Fibroblast of skin of right quadriceps (primary cell): ENCODE results near the gene SMAP1.

Source experiments
- DNase-seq: peaks from one replicate; pipeline ENCODE4 v3.0.0-alpha.2; 2013

The SMAP1 gene

GRCh38 chr6:70667711-70668498 is at the start of gene SMAP1:
TSS of gene SMAP1 (plus strand) at chr6:70667883. CDS start at chr6:70668024, 141 bp downstream.
- DNase-seq, result peak; percentile 88

DNA sequence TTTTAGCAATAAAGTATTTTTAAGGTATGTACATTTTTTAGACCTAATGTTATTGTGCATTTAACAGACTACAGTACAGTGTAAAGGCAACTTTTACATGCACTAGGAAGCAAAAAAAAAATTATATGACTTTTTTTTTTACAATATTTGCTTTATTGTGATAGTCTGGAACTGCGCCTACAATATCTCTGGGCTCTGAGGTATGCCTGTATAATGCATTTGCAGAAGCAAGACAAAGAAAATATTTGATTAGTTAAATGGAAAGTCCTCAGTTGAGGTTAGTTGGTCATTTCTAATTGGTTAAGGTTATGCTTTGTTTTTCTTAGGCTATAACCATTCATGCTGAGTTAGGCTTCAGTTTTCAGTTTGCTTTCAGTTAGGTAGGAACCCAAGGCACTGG is 46.9 kb upstream of the SMAP1 start:
- no peak for DNase-seq

- DNase-seq, result no peak
These were observed 45.2 kb upstream of the SMAP1 start for GRCh38 chr6:70622461-70622860.

GRCh38 chr6:70625436-70625835 is 42.2 kb upstream of the SMAP1 start:
- DNase-seq, result no peak

GRCh38 chr6:70627500-70628254 is 40.0 kb upstream of the SMAP1 start:
- DNase-seq, result no peak

DNA sequence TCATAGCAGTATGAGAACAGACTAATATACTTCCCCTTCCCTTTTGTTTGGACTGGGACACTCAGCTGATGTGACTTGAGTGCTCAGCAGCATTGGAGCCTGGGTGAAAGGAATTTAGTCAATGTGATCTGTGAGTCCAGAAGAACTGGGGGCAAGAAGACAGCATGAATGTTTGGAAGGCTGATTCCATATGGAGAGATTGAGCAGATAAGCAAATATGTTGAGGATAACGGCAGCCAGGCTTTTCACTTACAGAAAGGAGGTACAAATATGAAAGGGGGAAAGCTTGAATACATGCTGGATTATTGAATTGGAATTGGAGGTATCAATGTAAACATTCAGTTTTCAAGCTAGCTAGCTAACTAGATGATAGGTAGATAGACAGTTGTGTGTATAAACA is 37.8 kb upstream of the SMAP1 start:
- DNase-seq, result no peak

DNA sequence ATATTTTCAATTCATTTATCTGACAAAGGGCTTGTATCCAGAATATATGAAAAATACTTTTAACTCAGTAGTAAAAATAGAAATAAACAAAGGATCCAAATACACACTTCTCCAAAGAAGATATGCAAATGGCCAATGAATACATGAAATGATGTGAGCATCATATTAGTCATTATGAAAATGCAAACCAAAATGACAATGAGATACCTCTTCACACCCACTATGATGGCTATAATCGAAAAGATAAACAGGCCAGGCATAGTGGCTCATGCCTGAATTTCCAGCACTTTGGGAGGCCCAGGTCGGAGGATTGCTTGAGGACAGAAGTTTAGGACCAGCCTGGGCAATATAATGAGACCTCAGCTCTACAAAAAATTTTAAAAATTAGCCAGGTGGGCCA is 33.8 kb upstream of the SMAP1 start:
- no peak for DNase-seq

- DNase-seq, result no peak
These were observed 31.1 kb upstream of the SMAP1 start for GRCh38 chr6:70636596-70636995.

DNA sequence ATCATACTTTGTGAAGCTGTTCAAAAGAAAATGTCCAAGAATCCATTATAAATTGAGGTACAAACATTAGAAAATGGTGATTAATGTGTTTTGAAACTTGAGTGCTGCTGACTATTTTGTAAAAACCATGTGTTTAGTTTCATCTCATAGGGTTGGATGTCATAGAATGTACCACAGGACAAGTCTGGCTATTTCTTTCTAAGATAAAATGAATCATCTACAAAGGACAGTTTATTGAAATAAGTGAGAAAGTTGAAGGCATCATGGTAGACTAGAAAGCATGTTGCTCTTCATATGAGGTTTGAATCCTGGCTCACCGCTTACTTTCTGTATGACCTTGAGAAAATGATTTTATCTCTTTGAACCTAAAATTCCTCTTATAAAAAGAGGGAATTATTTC is 29.2 kb upstream of the SMAP1 start:
- no peak for DNase-seq

DNA sequence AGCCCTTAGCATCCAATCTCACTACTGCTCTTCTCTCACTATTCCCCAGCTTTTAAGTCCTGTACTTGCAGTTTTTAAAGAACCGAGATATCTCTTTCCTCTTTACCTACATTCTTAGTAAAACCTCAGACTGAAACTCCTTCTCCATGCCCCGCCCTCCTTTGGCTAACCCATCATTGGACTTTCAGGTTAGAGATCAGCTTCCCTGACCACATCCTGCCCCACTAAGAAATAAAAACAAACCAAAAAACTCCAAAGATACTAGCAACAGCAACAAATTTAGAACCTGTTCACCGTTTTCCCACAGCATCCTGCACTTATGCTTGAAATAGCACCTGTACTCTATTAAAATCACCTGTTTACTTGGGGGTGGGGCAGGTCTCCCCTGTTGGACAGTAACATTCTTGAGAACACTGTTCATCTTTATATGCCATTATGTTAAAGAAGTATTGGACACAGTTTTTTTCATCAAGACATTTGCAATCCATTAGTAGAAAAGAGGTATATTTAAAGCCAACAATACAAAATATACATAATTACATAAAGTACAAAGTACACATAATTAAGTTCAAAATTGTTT is 16.3 kb upstream of the SMAP1 start:
- DNase-seq, result no peak

DNA sequence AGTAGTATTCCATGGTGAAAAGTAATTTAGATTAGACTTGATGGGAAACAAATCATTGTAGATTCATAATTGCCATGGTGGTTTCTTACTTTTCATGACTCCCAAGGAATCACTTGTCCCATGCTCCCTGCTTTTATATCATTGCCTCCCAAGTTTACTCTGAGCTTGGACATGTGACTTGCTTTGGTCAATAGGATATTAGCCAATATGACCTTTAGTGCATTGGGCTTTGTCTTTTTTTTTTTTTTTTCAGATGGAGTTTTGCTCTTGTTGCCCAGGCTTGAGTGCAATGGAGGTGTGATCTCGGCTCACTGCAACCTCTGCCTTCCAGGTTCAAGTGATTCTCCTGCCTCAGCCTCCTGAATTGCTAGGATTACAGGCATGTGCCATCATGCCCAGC is 15.5 kb upstream of the SMAP1 start:
- no peak for DNase-seq

- no peak for DNase-seq
These were observed 10.0 kb upstream of the SMAP1 start for GRCh38 chr6:70657706-70658105.

DNA sequence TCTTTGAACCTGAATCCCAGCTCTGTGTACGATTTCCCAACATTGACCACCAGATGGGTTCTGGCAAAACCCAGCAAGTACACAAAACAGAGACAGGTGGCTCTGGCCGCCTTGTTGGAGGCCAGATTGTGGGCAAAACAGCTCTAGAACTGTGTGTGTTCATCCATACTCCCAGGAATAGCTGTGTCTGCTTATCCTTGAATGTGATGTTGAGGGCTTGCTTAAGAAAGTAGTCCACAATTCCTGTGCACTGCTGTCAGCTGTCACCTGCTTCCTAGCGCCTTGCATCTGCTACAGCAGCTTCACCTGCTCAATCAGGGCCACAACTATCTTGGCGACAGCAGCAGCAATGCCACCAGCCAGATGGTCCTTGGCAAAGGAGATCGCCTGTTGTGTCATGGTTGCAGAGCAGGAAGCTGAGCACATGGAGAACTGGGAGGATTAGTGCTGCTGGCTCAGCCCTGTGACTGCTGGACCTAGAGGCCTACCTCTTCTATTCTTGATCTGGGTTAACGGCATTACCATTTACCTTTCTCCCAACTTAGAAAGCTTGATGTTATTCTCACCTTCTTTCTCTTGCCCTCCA is 3.7 kb upstream of the SMAP1 start:
- DNase-seq, result no peak

GRCh38 chr6:70666706-70667105 is 977 bp upstream of the SMAP1 start:
- DNase-seq, result no peak

DNA sequence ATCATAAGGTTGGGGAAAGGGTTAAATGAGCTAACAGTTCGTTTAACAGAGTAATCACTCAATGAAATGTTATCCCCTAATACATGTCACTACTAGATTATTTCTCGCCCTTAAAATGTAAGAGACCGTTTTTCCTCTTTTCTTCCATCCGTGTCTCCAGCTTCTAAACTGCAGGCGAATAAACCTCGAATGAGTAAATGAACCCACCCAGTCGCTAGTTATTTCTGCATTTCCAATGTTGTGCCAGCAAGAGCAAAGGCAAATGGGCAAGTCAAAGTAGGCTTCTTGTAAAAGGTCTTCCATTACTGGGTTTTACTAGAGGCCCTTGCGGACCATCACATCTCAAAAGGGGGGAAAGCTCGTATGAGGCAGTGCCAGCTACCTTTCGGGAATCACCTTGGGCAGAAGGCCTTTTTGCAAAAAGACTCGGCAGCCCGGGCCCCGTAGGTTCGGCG is 400 bp upstream of the SMAP1 start:
- no peak for DNase-seq

DNA sequence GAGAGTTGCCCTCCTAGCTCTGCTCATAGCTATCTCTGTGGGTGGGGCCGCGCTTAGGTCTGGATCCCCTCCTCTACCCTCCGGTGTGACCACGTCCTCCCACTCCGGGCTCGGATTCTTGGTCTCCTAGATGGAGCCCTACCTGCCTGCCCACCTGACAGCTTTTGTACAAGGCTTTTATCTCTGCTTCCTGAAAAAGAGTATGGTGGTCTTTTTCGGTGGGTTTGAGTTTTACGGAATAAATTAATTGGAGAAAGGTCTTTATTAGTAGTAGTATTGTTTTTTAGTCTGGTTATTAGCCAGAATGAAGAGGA is 773 bp downstream of the SMAP1 start:
- no peak for DNase-seq

GRCh38 chr6:70669133-70669532 is 1.4 kb downstream of the SMAP1 start:
- no peak for DNase-seq

DNA sequence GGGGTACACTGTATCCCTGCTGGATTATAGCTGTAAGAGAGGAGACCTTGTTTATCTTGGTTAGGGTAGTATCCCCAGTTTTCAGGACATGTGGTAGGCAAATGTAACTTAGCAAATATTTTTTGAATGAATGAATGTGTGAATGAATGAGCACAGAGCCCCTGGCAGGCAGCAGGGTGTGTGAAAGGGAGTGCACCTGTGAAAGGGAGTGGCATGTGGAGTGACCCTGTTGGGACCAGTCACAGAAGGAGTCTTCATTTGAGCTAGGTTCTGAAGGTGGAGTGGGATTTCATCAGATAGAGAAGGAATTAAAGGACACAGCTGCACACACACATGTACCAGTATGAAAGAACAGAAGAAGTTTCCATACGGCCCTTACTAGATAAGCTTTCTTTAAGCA is 4.9 kb downstream of the SMAP1 start:
- no peak for DNase-seq

GRCh38 chr6:70673054-70673453 is 5.4 kb downstream of the SMAP1 start:
- DNase-seq, result no peak

DNA sequence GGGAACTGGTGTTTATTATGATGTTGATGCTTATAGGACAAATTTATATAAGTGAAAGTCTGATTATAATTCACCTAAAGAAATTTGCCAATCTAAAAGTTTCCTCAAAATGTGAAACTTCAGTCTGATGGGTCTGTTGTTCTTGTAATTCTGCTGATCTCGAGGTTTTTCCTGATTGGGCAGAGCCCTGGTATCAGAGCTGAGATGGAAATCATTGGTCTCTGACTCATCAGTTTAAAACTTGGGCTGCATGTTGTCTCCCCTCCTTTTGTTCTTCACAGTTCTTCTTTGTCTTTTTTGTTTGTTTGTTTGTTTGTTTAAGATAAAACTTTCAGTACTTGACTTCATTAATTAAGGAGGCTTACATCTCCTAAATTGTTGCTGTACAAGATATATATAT is 5.9 kb downstream of the SMAP1 start:
- DNase-seq, result peak; percentile 22

DNA sequence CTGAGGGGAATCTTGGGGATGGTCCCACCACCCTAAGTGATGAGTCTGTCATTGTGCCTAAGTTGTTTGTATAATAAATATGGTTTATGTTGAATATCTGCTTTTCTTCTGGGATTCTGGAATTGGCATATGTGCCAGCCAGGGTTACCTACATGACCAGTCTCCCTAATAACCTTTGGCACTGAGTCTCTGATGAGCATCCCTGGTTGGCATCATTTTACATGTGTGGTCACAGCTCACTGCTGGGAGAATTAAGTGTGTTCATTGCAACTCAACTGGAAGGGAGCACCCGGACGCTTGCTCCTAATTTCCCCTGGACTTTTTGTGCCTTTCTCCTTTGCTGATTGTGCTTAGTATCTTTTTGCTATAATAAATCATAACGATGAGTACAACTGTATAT is 8.1 kb downstream of the SMAP1 start:
- DNase-seq, result no peak

DNA sequence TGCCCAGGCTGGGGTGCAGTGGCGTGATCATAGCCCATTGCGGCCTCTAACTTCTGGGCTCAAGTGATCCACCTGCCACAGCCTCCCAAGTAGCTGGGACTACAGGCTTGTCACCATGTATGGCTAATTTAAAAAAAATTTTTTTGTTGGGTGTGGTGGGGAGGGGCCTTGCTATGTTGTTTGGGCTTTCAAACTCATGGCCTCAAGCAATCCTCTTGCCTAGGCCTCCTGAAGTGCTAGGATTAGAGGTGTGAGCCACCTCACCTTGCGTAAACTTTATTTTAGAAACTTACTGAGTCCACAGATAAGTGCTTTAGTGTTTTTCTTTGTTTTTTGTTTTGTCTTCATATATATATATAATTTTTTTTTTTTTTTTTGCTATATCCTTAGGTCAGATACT is 9.1 kb downstream of the SMAP1 start:
- no peak for DNase-seq

DNA sequence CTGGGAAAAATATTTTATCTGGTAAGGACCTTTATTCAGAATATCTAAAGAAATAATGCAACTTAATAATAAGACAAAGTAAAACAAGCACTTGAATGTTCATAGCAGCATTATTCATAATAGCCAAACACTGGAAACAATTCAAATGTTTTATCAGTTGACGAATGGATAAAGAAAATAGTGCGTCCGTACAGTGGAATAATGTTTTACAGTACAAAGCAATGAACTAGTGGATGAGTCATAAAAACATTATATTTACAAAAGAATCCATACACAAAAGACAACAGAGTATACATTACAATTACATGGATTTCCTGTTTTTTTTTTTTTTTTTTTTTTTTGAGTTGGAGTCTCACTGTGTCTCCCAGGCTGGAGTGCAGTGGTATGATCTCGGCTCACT is 12.7 kb downstream of the SMAP1 start:
- DNase-seq, result no peak
